Endodermal cell (in vitro differentiated cells): Measurements from ENCODE around the gene AAR2. TPM values are rescaled to one million over a fixed set of nuclear protein-coding genes. Genes with fewer than 3 reads are reported as not detected.

Experiments
- DNase-seq: peaks from one replicate; pipeline ENCODE4 v3.0.0-alpha.2; 2017
- H3K27ac ChIP-seq: 2 replicates; pipeline ENCODE4 v1.5.1; 2013; ENCODE audit warnings: mild to moderate bottlenecking, low read depth, low read length, moderate library complexity
- H3K27me3 ChIP-seq: 2 replicates; pipeline ENCODE4 v1.6.1; 2013; ENCODE audit warnings: mild to moderate bottlenecking, low read length, moderate library complexity; ENCODE audit not compliant: insufficient read depth, control insufficient read depth, poor library complexity, severe bottlenecking
- H3K36me3 ChIP-seq: 2 replicates; pipeline ENCODE4 v1.7.0; 2013; ENCODE audit warnings: mild to moderate bottlenecking, low read length, moderate library complexity; ENCODE audit not compliant: control insufficient read depth, insufficient read depth
- H3K4me1 ChIP-seq: one replicate; pipeline ENCODE4 v1.7.0; 2013; ENCODE audit warnings: low read length; ENCODE audit not compliant: control insufficient read depth, insufficient read depth
- H3K4me3 ChIP-seq: 2 replicates; pipeline ENCODE4 v1.5.1; 2013; ENCODE audit warnings: mild to moderate bottlenecking, low read length, moderate library complexity
- H3K9ac ChIP-seq: 2 replicates; pipeline ENCODE4 v1.6.1; 2013; ENCODE audit warnings: mild to moderate bottlenecking, low read length, moderate library complexity; ENCODE audit not compliant: poor library complexity, severe bottlenecking; ENCODE audit errors: extremely low read depth
- H3K9me3 ChIP-seq: 2 replicates; pipeline ENCODE4 v1.6.1; 2013; ENCODE audit warnings: mild to moderate bottlenecking, low read length, moderate library complexity; ENCODE audit not compliant: control insufficient read depth
- H3K27ac Mint-ChIP-seq: 2 replicates; pipeline ENCODE4 v1.8.0; 2020; ENCODE audit warnings: mixed read lengths
- H3K27me3 Mint-ChIP-seq: 2 replicates; pipeline ENCODE4 v1.8.0; 2021; ENCODE audit warnings: mild to moderate bottlenecking, mixed read lengths; ENCODE audit not compliant: insufficient read depth
- H3K36me3 Mint-ChIP-seq: 2 replicates; pipeline ENCODE4 v1.8.0; 2020; ENCODE audit warnings: low read depth, mixed read lengths
- H3K4me1 Mint-ChIP-seq: 2 replicates; pipeline ENCODE4 v1.8.0; 2020; ENCODE audit warnings: mixed read lengths
- H3K4me3 Mint-ChIP-seq: 2 replicates; pipeline ENCODE4 v1.8.0; 2020; ENCODE audit warnings: mild to moderate bottlenecking, moderate library complexity, mixed read lengths
- H3K9me3 Mint-ChIP-seq: 2 replicates; pipeline ENCODE4 v1.8.0; 2020; ENCODE audit warnings: mild to moderate bottlenecking, mixed read lengths
- CTCF ChIP-seq: fragments of 200-600 bp; sonication (generic); conservative IDR thresholded peaks from 2 replicates; pipeline ENCODE4 v1.5.0; 2021; ENCODE audit warnings: antibody characterized with exemption, mild to moderate bottlenecking
- WGBS, 2 experiments: methylation state at CpG; one replicate each; pipeline versions ENCODE4 v1.1.5 to v1.1.7; 2013; ENCODE audit warnings: missing lambda C conversion rate in 2 of 2, mixed read lengths in 1 of 2; ENCODE audit not compliant: insufficient coverage in 1 of 2, insufficient read length in 1 of 2; 5-methylcytosine and 5-hydroxymethylcytosine counted together
- total RNA-seq, 2 donors: library from RNA; stranded (reverse); fragmentation: NEBNext Ultra II Directional in 1 of 2; extraction: Animal tissue kit (Norgen Biotek cat#: 25700) in 1 of 2; gene quantifications; 2 replicates in 1 of 2; 3 replicates in 1 of 2; pipeline ENCODE4 v1.2.1, GENCODE V29; 2021

The AAR2 gene
- total RNA-seq, 2 donors from 2014 or later: 23.5 to 24.3 TPM

- no peaks in the 10 kb centered on the region for H3K4me1 ChIP-seq
- H3K9ac ChIP-seq: no peak overlapping the region
- H3K27me3 ChIP-seq: no peaks in the 10 kb centered on the region
- 96 to 100% methylated on average over 3 to 4 of the region's 4 CpGs for WGBS, 2 experiments
- no peak for TF ChIP-seq CTCF
- H3K4me3 ChIP-seq: no peak overlapping the region
- Mint-ChIP-seq H3K27me3 (no peaks in the 10 kb centered on the region), H3K4me1 (peaks cover 10% of the 10 kb centered on the region), H3K9me3 (no peaks in the 10 kb centered on the region), H3K4me3 (no peak overlapping the region), H3K36me3 (peaks cover 55% of the 10 kb centered on the region), H3K27ac (peak overlapping the region; percentile 72)
- no peak overlapping the region for H3K27ac ChIP-seq
- no peak for DNase-seq
- peaks cover 84% of the 10 kb centered on the region for H3K36me3 ChIP-seq
- H3K9me3 ChIP-seq: no peaks in the 10 kb centered on the region
Observed at GRCh38 chr20:36248836-36249235, 12.6 kb downstream of the AAR2 start.

GRCh38 chr20:36249450-36249849 lies 13.2 kb downstream of the AAR2 start:
- Mint-ChIP-seq H3K9me3 (no peaks in the 10 kb centered on the region), H3K27me3 (no peaks in the 10 kb centered on the region), H3K36me3 (peaks cover 55% of the 10 kb centered on the region), H3K27ac (no peak overlapping the region), H3K4me3 (no peak overlapping the region), H3K4me1 (peaks cover 9% of the 10 kb centered on the region)
- Histone ChIP-seq H3K4me3 (no peak overlapping the region), H3K27me3 (no peaks in the 10 kb centered on the region), H3K4me1 (no peaks in the 10 kb centered on the region), H3K27ac (no peak overlapping the region), H3K9me3 (no peaks in the 10 kb centered on the region), H3K9ac (no peak overlapping the region), H3K36me3 (peaks cover 83% of the 10 kb centered on the region)
- TF ChIP-seq CTCF: no peak
- 85 to 100% methylated on average over 2 to 3 of the region's 3 CpGs for WGBS, 2 experiments
- DNase-seq: no peak

- WGBS, 2 experiments: 96 to 100% methylated on average over 4 to 5 of the region's 5 CpGs
- Mint-ChIP-seq H3K27me3 (no peaks in the 10 kb centered on the region), H3K36me3 (peaks cover 51% of the 10 kb centered on the region), H3K27ac (no peak overlapping the region), H3K4me1 (peaks cover 9% of the 10 kb centered on the region), H3K9me3 (no peaks in the 10 kb centered on the region), H3K4me3 (no peak overlapping the region)
- H3K4me3 ChIP-seq: no peak overlapping the region
- H3K4me1 ChIP-seq: no peaks in the 10 kb centered on the region
- H3K9me3 ChIP-seq: no peaks in the 10 kb centered on the region
- H3K27me3 ChIP-seq: no peaks in the 10 kb centered on the region
- TF ChIP-seq CTCF: no peak
- no peak overlapping the region for H3K9ac ChIP-seq
- no peak for DNase-seq
- peaks cover 72% of the 10 kb centered on the region for H3K36me3 ChIP-seq
- no peak overlapping the region for H3K27ac ChIP-seq
Observed at GRCh38 chr20:36251426-36251825, 15.1 kb downstream of the AAR2 start.
